Caco-2 (cell line): Measurements from ENCODE around the gene OSBPL10. TPM values are rescaled to one million over a fixed set of nuclear protein-coding genes. Genes with fewer than 3 reads are reported as not detected.

Source experiments
- BruUV-seq: library from RNA; stranded (reverse); fragments of 400-500 nt; replicated peaks from 2 replicates; lab custom pipeline; 2021; lab: Mats Ljungman, UMichigan
- CTCF ChIA-PET: fragments of 300-600 bp; sonication (Branson Sonifier 250); formaldehyde crosslinking; loops from one replicate; lab custom pipeline; 2022; ENCODE audit warnings: antibody characterized with exemption; lab: Charles Lee
- POLR2A ChIA-PET: fragments of 300-600 bp; sonication (Branson Sonifier 250); formaldehyde crosslinking; loops from one replicate; lab custom pipeline; 2022; ENCODE audit warnings: antibody characterized with exemption; lab: Charles Lee
- DNase-seq, 2 experiments: peaks; one replicate each; pipeline versions ENCODE4 v3.0.0 to v3.0.0-alpha.2; 2020 to 2022
- H3K27me3 ChIP-seq: replicated peaks from 2 replicates; pipeline ENCODE4 v1.6.0; 2011; ENCODE audit warnings: low read length; ENCODE audit not compliant: control insufficient read depth, insufficient read depth
- H3K36me3 ChIP-seq: 2 replicates; pipeline ENCODE4 v1.5.1; 2011; ENCODE audit warnings: low read length; ENCODE audit not compliant: control insufficient read depth, insufficient read depth
- H3K4me1 ChIP-seq: fragments of 250-450 bp; sonication (Bioruptor Pico); 2 replicates; pipeline ENCODE4 v1.5.1; 2020; ENCODE audit warnings: mild to moderate bottlenecking
- H3K4me3 ChIP-seq: 2 replicates; pipeline ENCODE4 v1.5.1; 2011; ENCODE audit warnings: low read depth, mild to moderate bottlenecking, control low read depth, low read length
- H3K9me3 ChIP-seq: fragments of 250-450 bp; sonication (Bioruptor Pico); 2 replicates; pipeline ENCODE4 v1.5.1; 2020; ENCODE audit warnings: mild to moderate bottlenecking, moderate library complexity
- H3K27ac Mint-ChIP-seq: one replicate; pipeline ENCODE4 v1.8.0; 2022; ENCODE audit warnings: mixed read lengths; ENCODE audit not compliant: unreplicated experiment
- H3K27me3 Mint-ChIP-seq: one replicate; pipeline ENCODE4 v1.8.0; 2022; ENCODE audit warnings: mixed read lengths; ENCODE audit not compliant: insufficient read depth, unreplicated experiment
- H3K36me3 Mint-ChIP-seq: one replicate; pipeline ENCODE4 v1.8.0; 2022; ENCODE audit warnings: mild to moderate bottlenecking, mixed read lengths; ENCODE audit not compliant: insufficient read depth, unreplicated experiment
- H3K4me1 Mint-ChIP-seq: one replicate; pipeline ENCODE4 v1.8.0; 2022; ENCODE audit warnings: low read depth, mixed read lengths; ENCODE audit not compliant: unreplicated experiment
- H3K4me3 Mint-ChIP-seq: one replicate; pipeline ENCODE4 v1.8.0; 2022; ENCODE audit warnings: mild to moderate bottlenecking, moderate library complexity, mixed read lengths; ENCODE audit not compliant: unreplicated experiment
- H3K9me3 Mint-ChIP-seq: one replicate; pipeline ENCODE4 v1.8.0; 2022; ENCODE audit warnings: mixed read lengths; ENCODE audit not compliant: unreplicated experiment
- intact Hi-C: fragments of 100-400 bp; cut with micrococcal nuclease; formaldehyde crosslinking; loops from one replicate; pipeline ENCODE4 v1.10.0; 2022; ENCODE audit not compliant: unreplicated experiment
- total RNA-seq: library from RNA; stranded (reverse); gene quantifications from 2 replicates; pipeline ENCODE4 v1.2.3, GENCODE V29; 2022
- TF ChIP-seq, protein P1 (sequence below), 2 experiments: fragments of 200-600 bp in 1 of 2; IDR thresholded peaks; 1 replicate in 1 of 2; 2 replicates in 1 of 2; pipeline versions ENCODE4 v1.5.1 to v1.8.0; 2011 to 2022; ENCODE audit warnings: antibody characterized with exemption in 1 of 2, control low read depth in 1 of 2, inconsistent platforms in 1 of 2, low read depth in 1 of 2, low read length in 1 of 2, mild to moderate bottlenecking in 1 of 2, moderate library complexity in 1 of 2; ENCODE audit not compliant: insufficient read depth in 1 of 2, severe bottlenecking in 1 of 2, unreplicated experiment in 1 of 2

OSBPL10 gene
- total RNA-seq, 1 experiment from 2014 or later: 71.2 TPM

DNA sequence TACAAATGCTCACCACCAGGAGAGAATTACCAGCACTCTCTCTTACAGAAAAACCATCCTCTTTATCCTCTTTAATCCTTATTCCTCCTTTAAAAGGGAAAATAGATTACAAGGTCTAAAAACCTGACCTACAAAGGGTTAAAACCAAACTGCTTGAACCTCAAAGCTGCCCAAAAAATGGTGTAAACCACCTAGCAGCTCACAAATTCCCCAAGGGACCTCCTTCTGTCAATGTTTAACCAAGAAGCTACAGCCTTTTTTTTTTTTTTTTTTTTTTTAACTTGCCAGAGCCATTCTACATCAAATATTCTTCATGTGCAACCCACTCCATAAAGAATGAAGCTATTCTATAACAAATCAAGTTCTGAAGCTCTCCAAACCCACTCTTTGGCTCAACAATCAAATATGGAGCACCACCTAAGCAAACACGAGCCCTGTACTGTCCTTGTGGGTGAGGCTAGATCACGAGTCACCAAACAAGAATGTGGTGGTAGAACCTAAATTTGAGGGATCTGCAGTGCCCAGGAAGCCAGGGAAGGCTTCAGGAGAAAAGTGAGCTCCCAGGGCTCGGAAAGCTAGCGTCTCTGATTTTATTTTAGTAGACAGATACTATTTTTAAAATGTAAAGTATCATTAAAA, 20.1 kb downstream of the OSBPL10 start:
- peaks cover 22% of the 10 kb centered on the region for H3K4me1 Mint-ChIP-seq
- intact Hi-C loops: no loop called here
- Histone ChIP-seq H3K4me1 (peaks cover 36% of the 10 kb centered on the region), H3K9me3 (peaks cover 7% of the 10 kb centered on the region), H3K36me3 (no peaks in the 10 kb centered on the region), H3K27me3 (no peaks in the 10 kb centered on the region), H3K4me3 (no peak overlapping the region)
- peaks cover under 1% of the 10 kb centered on the region for H3K9me3 Mint-ChIP-seq
- no TSS peak for BruUV-seq
- H3K27me3 Mint-ChIP-seq: no peaks in the 10 kb centered on the region
- ChIA-PET POLR2A (interaction anchor here (0.5 to 0.6 kb wide), 3 partner anchors 64 to 212 kb away, joined by 6 read pairs; no protein-coding TSS in a partner anchor), CTCF (interaction anchor here (0.7 to 0.9 kb wide), 2 partner anchors 14 to 185 kb away, joined by 3 to 4 read pairs; no protein-coding TSS in a partner anchor)
- peak overlapping the region; percentile 65 for H3K4me3 Mint-ChIP-seq
- TF ChIP-seq, protein P1, sequence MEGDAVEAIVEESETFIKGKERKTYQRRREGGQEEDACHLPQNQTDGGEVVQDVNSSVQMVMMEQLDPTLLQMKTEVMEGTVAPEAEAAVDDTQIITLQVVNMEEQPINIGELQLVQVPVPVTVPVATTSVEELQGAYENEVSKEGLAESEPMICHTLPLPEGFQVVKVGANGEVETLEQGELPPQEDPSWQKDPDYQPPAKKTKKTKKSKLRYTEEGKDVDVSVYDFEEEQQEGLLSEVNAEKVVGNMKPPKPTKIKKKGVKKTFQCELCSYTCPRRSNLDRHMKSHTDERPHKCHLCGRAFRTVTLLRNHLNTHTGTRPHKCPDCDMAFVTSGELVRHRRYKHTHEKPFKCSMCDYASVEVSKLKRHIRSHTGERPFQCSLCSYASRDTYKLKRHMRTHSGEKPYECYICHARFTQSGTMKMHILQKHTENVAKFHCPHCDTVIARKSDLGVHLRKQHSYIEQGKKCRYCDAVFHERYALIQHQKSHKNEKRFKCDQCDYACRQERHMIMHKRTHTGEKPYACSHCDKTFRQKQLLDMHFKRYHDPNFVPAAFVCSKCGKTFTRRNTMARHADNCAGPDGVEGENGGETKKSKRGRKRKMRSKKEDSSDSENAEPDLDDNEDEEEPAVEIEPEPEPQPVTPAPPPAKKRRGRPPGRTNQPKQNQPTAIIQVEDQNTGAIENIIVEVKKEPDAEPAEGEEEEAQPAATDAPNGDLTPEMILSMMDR (IDR thresholded peaks at IDR 0.05; ENCODE audit: insufficient read depth in 1 of 2, low read depth in 1 of 2, low read length in 1 of 2, severe bottlenecking in 1 of 2, unreplicated experiment in 1 of 2): no peak
- H3K27ac Mint-ChIP-seq: peak overlapping the region; percentile 59
- DNase-seq: peak in 1 of 2 experiments; percentile 50
- H3K36me3 Mint-ChIP-seq: peaks cover 15% of the 10 kb centered on the region

DNA sequence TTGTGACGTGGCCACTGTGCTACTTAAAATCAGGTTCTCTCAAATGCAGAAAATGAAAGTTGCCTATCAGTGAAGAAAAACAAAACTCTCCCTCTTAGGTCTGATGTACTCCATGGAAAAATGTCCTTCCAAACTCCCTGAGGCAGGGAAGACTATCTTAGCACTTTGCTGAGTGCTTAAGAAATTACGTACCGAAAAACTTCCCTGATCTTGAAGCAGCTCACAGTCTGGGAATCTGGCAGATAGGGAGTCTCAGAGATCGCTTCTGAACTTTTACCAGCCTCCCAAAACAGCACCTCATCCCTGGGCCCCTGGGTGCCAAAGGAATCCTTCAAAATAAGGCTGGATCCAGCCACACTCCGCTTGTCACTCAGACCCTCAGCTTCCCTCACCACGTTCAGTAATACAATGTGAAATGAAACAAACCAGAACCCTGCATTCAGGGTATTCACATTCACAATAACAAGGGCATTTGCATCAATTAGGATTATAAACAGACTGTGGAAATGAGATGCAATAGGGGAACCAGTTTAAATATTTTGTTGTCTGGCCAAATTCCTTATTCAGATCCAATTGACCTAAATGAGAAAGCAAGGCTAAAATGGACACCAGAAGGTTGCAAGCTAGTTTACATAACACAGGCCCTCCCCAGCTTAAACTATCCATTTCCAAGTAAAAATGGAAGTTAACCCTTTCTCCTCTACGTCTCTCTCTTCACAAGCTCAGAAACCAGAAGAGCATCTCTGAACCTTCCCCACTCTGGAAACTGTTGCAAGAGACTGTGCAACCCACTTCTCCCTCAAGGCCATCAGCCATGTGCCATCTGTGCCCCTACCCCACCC, 20.9 kb downstream of the OSBPL10 start:
- no TSS peak for BruUV-seq
- Histone ChIP-seq H3K9me3 (peaks cover 15% of the 10 kb centered on the region), H3K27me3 (no peaks in the 10 kb centered on the region), H3K4me1 (peaks cover 36% of the 10 kb centered on the region), H3K4me3 (no peak overlapping the region), H3K36me3 (no peaks in the 10 kb centered on the region)
- peaks cover 15% of the 10 kb centered on the region for H3K36me3 Mint-ChIP-seq
- H3K4me3 Mint-ChIP-seq: peak overlapping the region; percentile 65
- CTCF ChIA-PET: interaction anchor here (0.7 kb wide), 1 partner anchor 185 kb away, joined by 4 read pairs; no protein-coding TSS in a partner anchor
- intact Hi-C loops: no loop called here
- H3K27me3 Mint-ChIP-seq: no peaks in the 10 kb centered on the region
- peak overlapping the region; percentile 59 for H3K27ac Mint-ChIP-seq
- TF ChIP-seq, protein P1 (IDR thresholded peaks at IDR 0.05; ENCODE audit: insufficient read depth in 1 of 2, low read depth in 1 of 2, low read length in 1 of 2, severe bottlenecking in 1 of 2, unreplicated experiment in 1 of 2): no peak
- H3K9me3 Mint-ChIP-seq: peaks cover 8% of the 10 kb centered on the region
- DNase-seq: no peak
- POLR2A ChIA-PET: interaction anchor here (0.6 kb wide), 2 partner anchors 64 to 68 kb away, joined by 6 read pairs; no protein-coding TSS in a partner anchor
- peaks cover 22% of the 10 kb centered on the region for H3K4me1 Mint-ChIP-seq

DNA sequence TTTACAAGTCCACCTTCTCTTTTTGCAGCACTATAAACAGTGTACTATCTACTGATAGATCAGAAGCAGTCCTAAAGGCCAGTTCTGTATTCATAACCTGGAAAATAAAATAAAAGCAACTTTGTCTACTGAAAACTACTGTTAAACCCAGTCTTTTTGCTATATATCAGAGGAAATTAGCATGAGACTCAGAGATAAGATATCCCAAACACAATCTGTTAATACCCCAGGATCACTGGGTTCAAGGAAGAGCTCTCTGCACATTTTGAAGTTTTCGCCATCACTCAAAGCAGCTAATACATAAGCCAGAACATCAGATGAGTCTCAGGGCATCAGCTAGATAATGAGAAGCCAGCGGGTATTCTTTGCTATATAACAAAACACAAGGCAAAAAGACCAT, 21.8 kb downstream of the OSBPL10 start:
- Mint-ChIP-seq H3K27me3 (no peaks in the 10 kb centered on the region), H3K4me3 (no peak overlapping the region), H3K9me3 (peaks cover 9% of the 10 kb centered on the region), H3K27ac (peak overlapping the region; percentile 59), H3K4me1 (peaks cover 22% of the 10 kb centered on the region), H3K36me3 (peaks cover 13% of the 10 kb centered on the region)
- TF ChIP-seq, protein P1 (IDR thresholded peaks at IDR 0.05; ENCODE audit: insufficient read depth in 1 of 2, low read depth in 1 of 2, low read length in 1 of 2, severe bottlenecking in 1 of 2, unreplicated experiment in 1 of 2): no peak
- POLR2A ChIA-PET: no interaction called here
- Histone ChIP-seq H3K4me1 (peaks cover 36% of the 10 kb centered on the region), H3K27me3 (no peaks in the 10 kb centered on the region), H3K4me3 (no peak overlapping the region), H3K36me3 (no peaks in the 10 kb centered on the region), H3K9me3 (peaks cover 15% of the 10 kb centered on the region)
- no TSS peak for BruUV-seq
- DNase-seq: no peak
- CTCF ChIA-PET: no interaction called here
- intact Hi-C loops: no loop called here
